Activated CD8-positive, alpha-beta T cell treated with anti-CD3 and anti-CD28 coated beads, Interleukin-2, amount 10 ng/mL, durations not matched to agents 7 days and 5 days (primary cell): ENCODE data around the gene CBLC. TPM values are rescaled to one million over a fixed set of nuclear protein-coding genes. Genes with fewer than 3 reads are reported as not detected.
"Not testable (repeated sequence)": the region's sequence is repeated elsewhere in the genome, so short reads cannot be mapped to it uniquely, and the experiment has no call there.

ENCODE experiments used
- ATAC-seq: fragments of 150-1000 bp; cut with Tn5 transposase; one replicate; pipeline ENCODE4 v1.10.0; 2021; ENCODE audit warnings: moderate library complexity
- CTCF ChIA-PET: fragments of 350-600 bp; sonication (Branson Sonifier 250); formaldehyde crosslinking; loops from one replicate; lab custom pipeline; 2021; ENCODE audit warnings: antibody characterized with exemption; lab: Charles Lee
- POLR2A ChIA-PET: fragments of 350-600 bp; sonication (Branson Sonifier 250); formaldehyde crosslinking; loops from one replicate; lab custom pipeline; 2021; ENCODE audit warnings: antibody characterized with exemption; lab: Charles Lee
- DNase-seq: peaks from one replicate; pipeline ENCODE4 v3.0.0-alpha.2; 2020
- H3K27ac Mint-ChIP-seq: one replicate; pipeline ENCODE4 v1.8.0; 2021; ENCODE audit warnings: mild to moderate bottlenecking, mixed read lengths
- H3K27me3 Mint-ChIP-seq: one replicate; pipeline ENCODE4 v1.8.0; 2021; ENCODE audit warnings: low read depth, mixed read lengths
- H3K36me3 Mint-ChIP-seq: one replicate; pipeline ENCODE4 v1.8.0; 2021; ENCODE audit warnings: low read depth, mixed read lengths
- H3K4me1 Mint-ChIP-seq: one replicate; pipeline ENCODE4 v1.8.0; 2021; ENCODE audit warnings: low read depth, mixed read lengths
- H3K4me3 Mint-ChIP-seq: one replicate; pipeline ENCODE4 v1.8.0; 2021; ENCODE audit warnings: mild to moderate bottlenecking, mixed read lengths
- H3K9me3 Mint-ChIP-seq: one replicate; pipeline ENCODE4 v1.8.0; 2022; ENCODE audit warnings: mixed read lengths; ENCODE audit not compliant: insufficient read depth
- total RNA-seq, 2 experiments: library from RNA; stranded (reverse); gene quantifications; one replicate each; pipeline ENCODE4 v1.2.3, GENCODE V29; 2021

Gene CBLC
- total RNA-seq, 2 experiments from 2014 or later: not detected

DNA sequence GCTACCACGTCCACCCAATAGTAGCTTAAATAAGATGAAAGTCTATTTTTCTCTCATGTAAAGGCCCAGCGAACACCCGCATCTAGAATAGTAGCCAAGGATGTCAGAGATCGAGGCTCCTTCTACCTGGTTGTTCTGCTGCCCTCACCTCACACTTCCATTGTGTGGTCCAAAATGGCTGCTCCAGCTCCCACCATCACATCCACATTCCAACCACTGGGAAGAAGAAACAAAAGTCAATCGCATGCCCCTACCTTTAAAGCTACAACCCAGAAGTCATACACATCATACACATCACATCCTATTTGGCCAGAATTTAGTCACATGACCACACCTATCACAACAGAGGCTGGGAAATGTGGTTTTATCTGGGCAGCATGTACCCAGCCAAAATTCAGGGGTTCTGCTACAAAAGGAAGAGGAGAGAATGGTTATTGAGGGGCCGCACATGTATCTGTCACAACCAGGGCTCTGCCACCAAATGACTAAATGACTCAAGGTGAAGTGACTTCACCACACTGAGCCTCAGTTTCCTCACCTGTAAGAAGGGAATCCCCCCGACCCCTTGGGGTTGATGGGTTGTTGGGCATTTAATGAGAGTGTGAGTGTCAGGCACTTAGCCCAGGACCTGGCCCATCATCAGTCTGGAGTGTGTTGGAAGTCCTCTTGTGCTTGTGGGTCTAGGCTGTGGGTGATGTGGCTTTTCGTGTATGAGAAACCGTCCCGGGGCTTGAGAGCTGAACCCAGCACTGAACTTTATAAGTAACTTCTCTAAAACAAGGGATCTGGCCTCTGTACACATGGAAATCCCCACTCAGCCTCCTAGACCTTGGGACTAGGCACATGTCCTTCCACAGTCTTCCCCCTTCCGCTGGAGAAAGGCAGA is 10.2 kb upstream of the CBLC start:
- Mint-ChIP-seq H3K27ac (peak overlapping the region; percentile 37), H3K4me3 (no peak overlapping the region), H3K27me3 (no peaks in the 10 kb centered on the region), H3K36me3 (peaks cover 8% of the 10 kb centered on the region), H3K9me3 (peaks cover 5% of the 10 kb centered on the region), H3K4me1 (peaks cover 56% of the 10 kb centered on the region)
- DNase-seq (peak; percentile 55), ATAC-seq (no peak)
- POLR2A ChIA-PET: interaction anchor here (0.9 to 1.4 kb wide), 3 partner anchors 13 to 44 kb away, joined by 3 to 4 read pairs (median 4); no protein-coding TSS in a partner anchor
- CTCF ChIA-PET: interaction anchor here (1.0 to 18.1 kb wide), 6 partner anchors 14 to 113 kb away, joined by 3 to 455 read pairs (median 10); no protein-coding TSS in a partner anchor

DNA sequence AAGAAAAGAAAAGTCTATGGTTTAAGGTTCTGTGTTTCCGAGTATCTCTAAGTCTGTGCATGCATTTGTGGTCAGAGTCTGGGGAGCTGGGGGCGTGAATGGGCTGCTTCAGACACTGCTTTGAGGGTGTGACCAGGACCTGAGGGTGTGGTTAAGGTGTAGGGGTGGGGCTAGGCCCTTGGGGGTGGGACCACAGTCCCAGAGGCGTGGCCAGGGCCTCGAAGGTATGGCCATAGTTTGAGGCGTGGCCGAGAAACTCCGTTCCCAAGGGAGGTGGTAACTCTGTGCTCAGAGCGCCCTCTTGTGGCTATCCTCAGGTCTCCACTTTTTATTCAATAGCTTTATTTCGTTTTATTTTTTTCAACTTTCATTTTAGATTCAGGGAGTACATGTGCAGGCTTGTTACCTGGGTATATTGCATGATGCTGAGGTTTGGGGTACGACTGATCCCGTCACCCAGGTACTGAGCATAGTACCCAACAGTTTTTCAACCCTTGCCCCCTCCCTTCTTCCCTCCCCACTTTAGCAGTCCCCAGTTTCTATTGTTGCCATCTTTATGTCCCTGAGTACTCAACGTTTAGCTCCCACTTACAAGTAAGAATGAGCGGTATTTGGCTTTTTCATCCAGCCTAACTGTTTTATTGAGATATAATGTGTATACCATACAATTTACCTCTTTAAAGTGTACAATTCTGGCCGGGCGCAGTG is 7.0 kb upstream of the CBLC start:
- Mint-ChIP-seq H3K36me3 (peaks cover 8% of the 10 kb centered on the region), H3K27ac (peak overlapping the region; percentile 85), H3K4me1 (peaks cover 40% of the 10 kb centered on the region), H3K9me3 (peaks cover 5% of the 10 kb centered on the region), H3K27me3 (peaks cover 8% of the 10 kb centered on the region), H3K4me3 (peak overlapping the region; percentile 46)
- peak; percentile 99 for DNase-seq
- ChIA-PET POLR2A (interaction anchor here (0.5 to 2.4 kb wide), 7 partner anchors 10 to 80 kb away, joined by 3 to 28 read pairs (median 4); no protein-coding TSS in a partner anchor), CTCF (interaction anchor here (0.6 to 18.1 kb wide), 37 partner anchors 10 to 321 kb away, joined by 3 to 455 read pairs (median 6); partner anchors contain the start of gene NECTIN2)
- ATAC-seq: peak; percentile 99

DNA sequence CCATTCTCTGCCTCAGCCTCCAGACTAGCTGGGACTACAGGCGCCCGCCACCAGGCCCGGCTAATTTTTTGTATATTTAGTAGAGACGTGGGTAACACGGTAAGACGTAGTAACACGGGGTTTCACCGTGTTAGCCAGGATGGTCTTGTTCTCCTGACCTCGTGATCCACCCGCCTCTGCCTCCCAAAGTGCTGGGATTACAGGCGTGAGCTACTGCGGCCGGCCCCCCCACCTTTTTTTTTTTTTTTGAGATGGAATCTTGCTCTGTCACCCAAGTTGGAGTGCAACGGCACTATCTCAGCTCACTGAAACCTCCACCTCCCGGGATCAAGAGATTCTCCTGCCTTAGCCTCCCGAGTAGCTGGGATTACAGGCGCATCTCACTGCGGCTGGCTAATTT is 5.5 kb upstream of the CBLC start:
- peaks cover 39% of the 10 kb centered on the region for H3K4me1 Mint-ChIP-seq
- not testable (repeated sequence) for H3K27me3 Mint-ChIP-seq, H3K27ac Mint-ChIP-seq, H3K36me3 Mint-ChIP-seq, H3K4me3 Mint-ChIP-seq, DNase-seq, H3K9me3 Mint-ChIP-seq, ATAC-seq
- CTCF ChIA-PET: interaction anchor here (0.7 to 18.1 kb wide), 14 partner anchors 11 to 201 kb away, joined by 3 to 455 read pairs (median 12); partner anchors contain the start of gene NECTIN2
- POLR2A ChIA-PET: interaction anchor here (2.4 kb wide), 1 partner anchor 48 kb away, joined by 28 read pairs; no protein-coding TSS in a partner anchor

DNA sequence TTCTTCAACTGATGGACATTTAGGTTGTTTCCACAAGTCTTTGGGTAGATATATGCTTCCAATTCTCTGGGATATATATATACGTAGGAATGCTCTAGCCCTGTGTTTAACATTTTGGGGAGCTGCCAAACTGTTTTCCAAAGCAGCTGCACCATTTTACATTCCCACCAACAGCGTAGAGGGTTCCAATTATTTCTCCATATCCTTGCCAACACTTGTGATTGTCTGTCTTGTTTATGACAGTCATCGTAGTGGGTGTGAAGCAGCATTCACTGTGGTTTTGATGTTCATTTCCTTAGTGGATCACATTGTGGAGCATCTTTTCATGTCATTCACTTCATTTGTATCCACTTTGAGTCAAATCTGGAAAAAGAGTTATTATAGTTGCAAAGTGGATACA is 4.7 kb upstream of the CBLC start:
- CTCF ChIA-PET: interaction anchor here (0.7 to 18.1 kb wide), 7 partner anchors 10 to 116 kb away, joined by 3 to 455 read pairs (median 10); no protein-coding TSS in a partner anchor
- H3K27ac Mint-ChIP-seq: no peak overlapping the region
- POLR2A ChIA-PET: no interaction called here
- peaks cover 5% of the 10 kb centered on the region for H3K9me3 Mint-ChIP-seq
- peaks cover 8% of the 10 kb centered on the region for H3K36me3 Mint-ChIP-seq
- peaks cover 9% of the 10 kb centered on the region for H3K27me3 Mint-ChIP-seq
- ATAC-seq: no peak
- no peak overlapping the region for H3K4me3 Mint-ChIP-seq
- no peak for DNase-seq
- peaks cover 31% of the 10 kb centered on the region for H3K4me1 Mint-ChIP-seq

DNA sequence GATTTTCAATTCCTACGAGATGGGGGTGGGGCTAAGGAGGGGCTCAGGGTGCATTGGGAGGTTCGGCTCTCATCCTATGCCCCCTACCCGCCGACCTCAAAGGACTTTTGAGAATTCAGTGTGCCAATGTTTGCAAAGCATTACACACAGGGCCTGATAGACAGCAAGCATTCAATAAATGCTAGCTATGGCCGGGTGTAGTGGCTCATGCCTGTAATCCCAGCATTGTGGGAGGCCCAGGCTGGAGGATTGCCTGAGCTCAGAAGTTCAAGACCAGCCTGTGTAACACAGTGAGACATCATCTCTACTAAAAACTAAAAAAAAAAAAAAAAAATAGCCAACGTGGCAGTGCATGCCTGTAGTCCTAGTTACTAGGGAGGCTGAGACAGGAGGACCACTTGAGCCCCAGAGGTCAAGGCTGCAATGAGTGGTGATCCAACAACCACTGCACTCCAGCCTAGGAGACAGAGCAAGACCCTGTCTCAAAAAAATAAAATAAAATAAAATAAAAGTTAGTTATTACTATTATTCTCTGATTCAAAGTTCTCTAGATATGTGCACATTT is 1.9 kb upstream of the CBLC start:
- peaks cover 9% of the 10 kb centered on the region for H3K27me3 Mint-ChIP-seq
- no peak overlapping the region for H3K4me3 Mint-ChIP-seq
- H3K4me1 Mint-ChIP-seq: peaks cover 6% of the 10 kb centered on the region
- CTCF ChIA-PET: interaction anchor here (10.5 to 18.1 kb wide), 2 partner anchors 53 to 83 kb away, joined by 149 to 455 read pairs; no protein-coding TSS in a partner anchor
- H3K9me3 Mint-ChIP-seq: no peaks in the 10 kb centered on the region
- POLR2A ChIA-PET: no interaction called here
- ATAC-seq (no peak), DNase-seq (no peak)
- H3K36me3 Mint-ChIP-seq: no peaks in the 10 kb centered on the region
- H3K27ac Mint-ChIP-seq: no peak overlapping the region

DNA sequence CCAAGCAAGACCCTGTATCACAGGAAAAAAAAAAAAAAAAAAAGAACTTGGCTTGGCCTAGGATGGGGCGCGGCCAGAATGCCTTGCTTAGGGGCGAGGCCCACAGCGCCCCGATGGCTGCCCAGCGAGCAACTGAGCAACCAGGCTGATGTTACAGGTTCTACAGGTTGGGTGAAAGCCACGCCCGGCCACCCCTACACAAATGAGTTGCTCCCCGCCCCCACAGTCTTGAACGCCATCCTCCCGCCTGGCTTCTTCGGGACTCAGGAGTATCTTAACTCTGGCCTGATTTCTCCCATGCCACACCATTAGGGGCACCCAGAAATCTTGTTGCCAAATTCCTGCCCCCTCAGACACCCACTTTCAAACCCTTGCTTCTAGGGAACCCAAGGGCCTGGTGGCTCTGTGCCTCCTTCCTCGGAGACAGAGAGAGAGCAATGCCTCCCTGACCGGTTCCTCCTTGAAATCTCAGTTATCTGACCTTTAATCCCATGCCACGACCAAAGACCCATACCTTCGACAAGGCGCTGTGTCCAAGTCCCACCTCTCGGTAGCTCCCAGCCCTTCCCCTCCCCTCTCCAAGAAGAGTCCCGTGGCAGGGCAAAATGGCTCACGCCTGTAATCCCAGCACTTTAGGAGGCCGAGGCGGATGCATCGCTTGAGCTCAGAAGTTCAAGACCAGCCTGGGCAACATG is 1.1 kb upstream of the CBLC start:
- no peak for DNase-seq
- H3K27me3 Mint-ChIP-seq: peaks cover 9% of the 10 kb centered on the region
- peaks cover 2% of the 10 kb centered on the region for H3K4me1 Mint-ChIP-seq
- ChIA-PET POLR2A (no interaction called here), CTCF (interaction anchor here (18.1 kb wide), 1 partner anchor 53 kb away, joined by 455 read pairs; no protein-coding TSS in a partner anchor)
- H3K27ac Mint-ChIP-seq: no peak overlapping the region
- H3K4me3 Mint-ChIP-seq: no peak overlapping the region
- H3K36me3 Mint-ChIP-seq: no peaks in the 10 kb centered on the region
- no peaks in the 10 kb centered on the region for H3K9me3 Mint-ChIP-seq
- no peak for ATAC-seq

DNA sequence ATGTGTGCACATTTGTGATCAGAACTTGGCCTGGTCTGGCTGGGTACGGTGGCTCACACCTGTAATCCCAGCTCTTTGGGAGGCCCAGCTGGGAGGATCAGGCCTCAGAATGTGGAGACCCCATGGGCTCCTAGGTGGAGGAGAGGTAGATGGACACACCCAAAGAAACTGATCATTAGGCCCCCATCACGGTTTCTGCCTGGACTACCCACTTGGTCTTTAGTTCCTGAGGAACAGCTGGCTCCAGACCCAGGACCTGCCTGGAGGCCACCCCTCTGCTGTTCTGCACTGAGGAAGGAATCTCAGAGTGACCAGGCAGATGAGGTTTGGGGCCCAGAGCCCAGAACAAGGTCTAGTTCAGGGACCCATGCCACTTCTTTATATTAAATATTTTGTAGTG is 1.5 kb downstream of the CBLC start:
- no peaks in the 10 kb centered on the region for H3K36me3 Mint-ChIP-seq
- ChIA-PET CTCF (interaction anchor here (1.4 kb wide), 1 partner anchor 67 kb away, joined by 4 read pairs; the partner anchor contains the start of gene NECTIN2), POLR2A (no interaction called here)
- DNase-seq (no peak), ATAC-seq (no peak)
- H3K27ac Mint-ChIP-seq: no peak overlapping the region
- H3K4me1 Mint-ChIP-seq: peaks cover under 1% of the 10 kb centered on the region
- H3K27me3 Mint-ChIP-seq: peaks cover 1% of the 10 kb centered on the region
- no peak overlapping the region for H3K4me3 Mint-ChIP-seq
- no peaks in the 10 kb centered on the region for H3K9me3 Mint-ChIP-seq

DNA sequence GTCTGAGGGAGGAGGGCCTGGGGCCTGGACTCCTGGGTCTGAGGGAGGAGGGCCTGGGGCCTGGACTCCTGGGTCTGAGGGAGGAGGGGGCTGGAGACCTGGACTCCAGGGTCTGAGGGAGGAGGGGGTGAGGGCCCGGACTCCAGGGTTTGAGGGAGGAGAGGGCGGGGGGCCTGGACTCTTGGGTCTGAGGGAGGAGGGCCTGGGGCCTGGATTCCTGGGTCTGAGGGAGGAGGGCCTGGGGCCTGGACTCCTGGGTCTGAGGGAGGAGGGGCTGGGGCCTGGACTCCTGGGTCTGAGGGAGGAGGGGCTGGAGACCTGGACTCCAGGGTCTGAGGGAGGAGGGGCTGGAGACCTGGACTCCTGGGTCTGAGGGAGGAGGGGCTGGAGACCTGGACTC is 4.0 kb downstream of the CBLC start:
- H3K9me3 Mint-ChIP-seq, H3K4me1 Mint-ChIP-seq, ATAC-seq, DNase-seq, H3K36me3 Mint-ChIP-seq, H3K27ac Mint-ChIP-seq, H3K4me3 Mint-ChIP-seq, POLR2A ChIA-PET, H3K27me3 Mint-ChIP-seq: not testable (repeated sequence)
- CTCF ChIA-PET: interaction anchor here (3.6 to 4.4 kb wide), 2 partner anchors 9 to 58 kb away, joined by 47 read pairs; no protein-coding TSS in a partner anchor

DNA sequence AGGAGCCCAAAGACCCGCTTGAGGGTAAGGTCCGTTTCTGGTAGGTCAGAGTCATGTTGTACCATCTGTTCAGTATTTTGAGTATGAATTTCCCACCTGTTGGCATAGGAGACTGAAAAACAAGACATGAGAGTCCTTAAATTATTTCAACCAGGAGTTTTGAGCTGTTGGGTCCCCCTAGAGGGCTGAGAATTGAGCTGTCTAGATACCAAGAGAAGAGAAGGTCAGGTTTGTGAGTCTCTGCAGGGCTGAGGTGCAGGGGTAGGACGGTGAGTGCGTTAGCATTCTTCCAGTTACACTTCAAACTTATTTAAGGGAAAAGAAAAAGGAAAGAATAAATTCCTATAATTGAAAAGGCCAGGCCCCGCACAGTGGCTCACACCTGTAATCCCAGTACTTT is 5.0 kb downstream of the CBLC start:
- CTCF ChIA-PET: interaction anchor here (1.2 to 4.4 kb wide), 7 partner anchors 10 to 93 kb away, joined by 5 to 47 read pairs (median 9); partner anchors contain the start of gene NECTIN2

DNA sequence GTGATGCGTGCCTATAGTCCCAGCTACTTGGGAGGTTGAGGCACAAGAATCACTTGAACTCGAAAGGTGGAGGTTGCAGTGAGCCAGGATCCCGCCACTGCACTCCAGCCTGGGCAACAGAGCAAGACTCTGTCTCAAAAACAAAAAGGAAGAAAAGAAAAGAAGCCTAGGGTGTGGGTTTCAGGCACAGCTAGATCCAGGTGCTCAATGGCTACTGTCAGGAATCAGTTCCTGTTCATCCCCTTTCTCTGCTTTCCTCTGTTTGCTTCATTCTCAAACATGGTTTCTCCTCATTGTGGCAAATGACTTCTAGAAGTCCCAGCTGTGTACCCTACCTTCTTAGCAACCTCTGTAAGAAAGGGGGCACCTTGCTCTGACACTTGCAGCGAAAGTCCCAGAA is 5.9 kb downstream of the CBLC start:
- Mint-ChIP-seq H3K36me3 (no peaks in the 10 kb centered on the region), H3K27me3 (no peaks in the 10 kb centered on the region), H3K4me3 (no peak overlapping the region), H3K4me1 (peaks cover 7% of the 10 kb centered on the region), H3K27ac (no peak overlapping the region), H3K9me3 (no peaks in the 10 kb centered on the region)
- ChIA-PET POLR2A (interaction anchor here (0.6 kb wide), 1 partner anchor 626 kb away, joined by 4 read pairs; no protein-coding TSS in a partner anchor), CTCF (interaction anchor here (1.0 to 4.4 kb wide), 25 partner anchors 11 to 217 kb away, joined by 3 to 47 read pairs (median 5); partner anchors contain the start of genes BCAM, NECTIN2, PVR and RELB)
- DNase-seq: no peak
- ATAC-seq: no peak

More for the DNA sequence above, 5.0 kb downstream of the CBLC start:
- no peaks in the 10 kb centered on the region for H3K36me3 Mint-ChIP-seq
- H3K4me3 Mint-ChIP-seq: no peak overlapping the region
- peaks cover 7% of the 10 kb centered on the region for H3K4me1 Mint-ChIP-seq
- no peaks in the 10 kb centered on the region for H3K27me3 Mint-ChIP-seq
- no peaks in the 10 kb centered on the region for H3K9me3 Mint-ChIP-seq
- no peak overlapping the region for H3K27ac Mint-ChIP-seq
- no peak for ATAC-seq
- POLR2A ChIA-PET: no interaction called here
- DNase-seq: no peak
